Gastrocnemius medialis (tissue), 4 donors: ENCODE results near the gene COMMD2.

Source experiments
- POLR2A ChIP-seq, 2 donors: fragments of 450-650 bp; IDR thresholded peaks; one replicate each; pipeline ENCODE4 v1.6.1; 2017; ENCODE audit warnings: antibody characterized with exemption in 2 of 2, mild to moderate bottlenecking in 2 of 2, moderate library complexity in 2 of 2
- TF ChIP-seq, protein P1 (sequence below), 5 experiments: fragments of 450-650 bp in 3 of 5; fragments of 200-600 bp in 2 of 5; sonication (generic) in 2 of 5; IDR thresholded peaks in 4 of 5; conservative IDR thresholded peaks in 1 of 5; 1 replicate in 4 of 5; 2 replicates in 1 of 5; pipeline ENCODE4 v1.5.1; 2016 to 2019; ENCODE audit warnings: antibody characterized with exemption in 5 of 5, mild to moderate bottlenecking in 3 of 5, moderate library complexity in 3 of 5

DNA sequence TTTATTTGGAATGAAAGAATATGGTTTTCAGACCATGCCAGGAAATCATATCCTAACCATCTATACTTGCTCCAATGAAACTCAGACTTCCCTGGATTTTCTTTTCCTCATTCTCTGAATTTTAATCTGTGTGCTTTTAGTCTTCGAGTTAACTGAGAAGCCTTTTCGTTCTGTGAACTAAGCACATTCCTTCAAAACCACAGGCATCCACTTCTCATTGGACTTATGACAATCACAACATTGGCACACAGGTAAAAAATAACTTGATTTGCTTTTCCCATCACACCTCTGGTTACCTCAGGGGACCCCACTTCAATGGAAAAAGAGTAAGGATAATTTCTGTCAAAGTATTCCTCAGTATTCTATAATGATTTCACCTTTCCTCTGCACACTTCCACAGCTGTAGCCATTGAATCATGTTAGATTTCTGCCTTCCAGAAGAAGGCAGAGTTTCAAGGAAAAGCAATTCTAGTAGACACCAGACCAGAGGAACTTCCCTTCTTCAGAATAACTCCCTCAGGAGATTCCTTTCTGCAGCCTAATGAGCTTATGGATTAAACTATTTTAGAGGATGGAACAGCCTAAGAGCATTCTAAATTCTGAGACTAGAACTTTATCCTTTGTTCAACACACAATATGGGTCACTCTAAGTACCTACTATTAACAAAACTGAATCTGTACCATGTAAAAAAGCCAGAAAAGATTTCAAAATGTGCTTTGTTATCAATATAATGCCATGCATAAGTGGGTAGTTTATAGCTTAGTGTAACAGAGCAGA lies 15.9 kb downstream of the COMMD2 start:
- TF ChIP-seq POLR2A (IDR thresholded peaks at IDR 0.05): no peak
- TF ChIP-seq, protein P1, sequence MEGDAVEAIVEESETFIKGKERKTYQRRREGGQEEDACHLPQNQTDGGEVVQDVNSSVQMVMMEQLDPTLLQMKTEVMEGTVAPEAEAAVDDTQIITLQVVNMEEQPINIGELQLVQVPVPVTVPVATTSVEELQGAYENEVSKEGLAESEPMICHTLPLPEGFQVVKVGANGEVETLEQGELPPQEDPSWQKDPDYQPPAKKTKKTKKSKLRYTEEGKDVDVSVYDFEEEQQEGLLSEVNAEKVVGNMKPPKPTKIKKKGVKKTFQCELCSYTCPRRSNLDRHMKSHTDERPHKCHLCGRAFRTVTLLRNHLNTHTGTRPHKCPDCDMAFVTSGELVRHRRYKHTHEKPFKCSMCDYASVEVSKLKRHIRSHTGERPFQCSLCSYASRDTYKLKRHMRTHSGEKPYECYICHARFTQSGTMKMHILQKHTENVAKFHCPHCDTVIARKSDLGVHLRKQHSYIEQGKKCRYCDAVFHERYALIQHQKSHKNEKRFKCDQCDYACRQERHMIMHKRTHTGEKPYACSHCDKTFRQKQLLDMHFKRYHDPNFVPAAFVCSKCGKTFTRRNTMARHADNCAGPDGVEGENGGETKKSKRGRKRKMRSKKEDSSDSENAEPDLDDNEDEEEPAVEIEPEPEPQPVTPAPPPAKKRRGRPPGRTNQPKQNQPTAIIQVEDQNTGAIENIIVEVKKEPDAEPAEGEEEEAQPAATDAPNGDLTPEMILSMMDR (IDR thresholded peaks at IDR 0.05 in 4 of 5, conservative IDR thresholded peaks at IDR 0.05 in 1 of 5): no peak
